Heart right ventricle (tissue), 16 donors: ENCODE measurements around the gene ZNG1A. TPM values are rescaled to one million over a fixed set of nuclear protein-coding genes. Genes with fewer than 3 reads are reported as not detected.
A peak's percentile ranks its signal among the peaks of the same experiment; 100 is the strongest.
"Not testable (repeated sequence)": the region's sequence is repeated elsewhere in the genome, so short reads cannot be mapped to it uniquely, and the experiment has no call there.

Source experiments
- ATAC-seq, 8 donors: fragments of 200-7000 bp; cut with Tn5 transposase; one replicate each; pipeline ENCODE4 v1.9.1; 2020; ENCODE audit warnings: mild to moderate bottlenecking in 8 of 8, moderate library complexity in 8 of 8, moderate number of reproducible peaks in 1 of 8
- DNase-seq, 2 donors: peaks; one replicate each; pipeline ENCODE4 v3.0.0-alpha.2; 2020
- H3K27ac ChIP-seq, 10 donors: fragments of 200-600 bp; sonication (generic) in 2 of 10; one replicate each; pipeline versions ENCODE4 v1.5.0 to v1.8.0; 2020 to 2022; ENCODE audit warnings: mild to moderate bottlenecking in 3 of 10
- H3K27me3 ChIP-seq, 7 donors: fragments of 200-600 bp; one replicate each; pipeline ENCODE4 v1.8.0; 2021 to 2022; ENCODE audit warnings: mild to moderate bottlenecking in 2 of 7
- H3K36me3 ChIP-seq, 9 donors: fragments of 200-600 bp; sonication (generic) in 1 of 9; one replicate each; pipeline versions ENCODE4 v1.5.0 to v1.8.0; 2020 to 2022; ENCODE audit warnings: mild to moderate bottlenecking in 2 of 9
- H3K4me1 ChIP-seq, 9 donors: fragments of 200-600 bp; sonication (generic) in 1 of 9; one replicate each; pipeline versions ENCODE4 v1.5.0 to v1.8.0; 2020 to 2022; ENCODE audit warnings: mild to moderate bottlenecking in 4 of 9
- H3K4me3 ChIP-seq, 10 donors: fragments of 200-600 bp; sonication (generic) in 2 of 10; one replicate each; pipeline versions ENCODE4 v1.5.0 to v1.8.0; 2020 to 2022; ENCODE audit warnings: mild to moderate bottlenecking in 7 of 10, moderate library complexity in 2 of 10
- H3K9me3 ChIP-seq, 11 donors: fragments of 200-600 bp in 10 of 11; sonication (generic) in 2 of 11; one replicate each; pipeline versions ENCODE4 v1.5.0 to v1.8.0; 2013 to 2022; ENCODE audit warnings: mild to moderate bottlenecking in 2 of 11, control low read depth in 1 of 11, moderate library complexity in 1 of 11
- CTCF ChIP-seq, 9 donors: fragments of 200-600 bp; sonication (generic) in 2 of 9; IDR thresholded peaks; one replicate each; pipeline versions ENCODE4 v1.5.0 to v1.8.0; 2021 to 2022; ENCODE audit warnings: antibody characterized with exemption in 9 of 9, mild to moderate bottlenecking in 5 of 9, moderate library complexity in 1 of 9
- WGBS, 2 donors: extraction: QIAGEN DNeasy Blood & Tissue Kit; methylation state at CpG; one replicate each; pipeline ENCODE4 v1.1.7; 2013; ENCODE audit warnings: inconsistent platforms in 1 of 2; 5-methylcytosine and 5-hydroxymethylcytosine counted together
- intact Hi-C, 10 donors: fragments of 100-400 bp; cut with DNase I; formaldehyde crosslinking; loops; one replicate each; pipeline versions ENCODE4 v1.11.1 to v1.14.2; 2022
- polyA plus RNA-seq, 2 donors: library from polyadenylated mRNA; stranded (reverse); fragments of 200-250 nt; gene quantifications; one replicate each; pipeline ENCODE4 v1.2.3, GENCODE V29; 2013
- total RNA-seq, 10 donors: library from RNA; stranded (reverse); fragmentation: NEBNext Ultra II Directional in 3 of 10; extraction: Animal tissue kit (Norgen Biotek cat#: 25700) in 3 of 10; gene quantifications; one replicate each; pipeline versions ENCODE4 v1.2.1 to v1.2.4, GENCODE V29; 2021 to 2023
- donor health status: Arrhythmogenic right ventricular cardiomyopathy.
- donor health status: ischemic (EF 13 %, LVEDD 7.1; RV severe dilation, severe dysfunction).
- donor health status: healthy with polysubstance abuse.
- donor health status: DM: no; HTN: yes; CAD: no.
- donor health status: DM: no; HTN: no; CAD: no.
- donor health status: ischemic (EF 25% LVEDD 6.9; RV normal size, moderate dysfunction).
- donor health status: ischemic (EF 25% LVEDD 5.7; RV mildly dilated, moderate dysfunction).
- donor health status: healthy.
- donor health status: DM: yes; HTN: yes; CAD: no.
- donor health status: Ischemic cardiomyopathy.
- donor health status: ischemic (EF 35%, LVEDD 5.7; RV mildly dilated, moderate dysfunction).
- donor health status: nonischemic (EF 11% LVEDD 7.7; RV severe dilation, severe dysfunction).
- donor health status: DM: yes; HTN: yes; CAD: no.
- donor health status: PGD.
- donor health status: ischemic (EF 29% LVEDD 5.4; RV normal size, mild dysfunction).
- donor health status: nonischemic (EF 23%, LVEDD 6.1; RV moderate dilation, normal function).

Gene ZNG1A
- total and polyA plus RNA-seq, 12 donors = 14.2 to 43.4 (median 19.9) TPM

- H3K36me3 ChIP-seq, H3K4me3 ChIP-seq, H3K9me3 ChIP-seq, intact Hi-C loops, DNase-seq, H3K27me3 ChIP-seq, H3K27ac ChIP-seq, H3K4me1 ChIP-seq: not testable (repeated sequence)
- peak; percentile 68 to 89 (median 86) for ATAC-seq
- WGBS, 2 donors = 13 to 14% methylated on average over 5 of the region's 11 CpGs
- peak in 3 of 9 donors; percentile 7 to 30 (median 29) for TF ChIP-seq CTCF (IDR thresholded peaks at IDR 0.05)
These were observed 90.3 kb downstream of the ZNG1A start for GRCh38 chr9:88396-89037.

- H3K27me3 ChIP-seq, H3K27ac ChIP-seq, H3K4me1 ChIP-seq, ATAC-seq, H3K4me3 ChIP-seq, DNase-seq, H3K9me3 ChIP-seq, H3K36me3 ChIP-seq, intact Hi-C loops: not testable (repeated sequence)
- 37 to 46% methylated on average over 5 of the region's 6 CpGs for WGBS, 2 donors
These were observed 91.0 kb downstream of the ZNG1A start for GRCh38 chr9:87860-88259.

GRCh38 chr9:87105-87504, 91.8 kb downstream of the ZNG1A start:
- H3K4me1 ChIP-seq, H3K4me3 ChIP-seq, H3K27ac ChIP-seq, H3K36me3 ChIP-seq, H3K27me3 ChIP-seq, H3K9me3 ChIP-seq, intact Hi-C loops, DNase-seq: not testable (repeated sequence)
- ATAC-seq = peak in 1 of 8 donors; percentile 35
- WGBS, 2 donors = 47 to 60% methylated on average over 2 of the region's 4 CpGs

- H3K4me3 ChIP-seq, ATAC-seq, H3K4me1 ChIP-seq, H3K27me3 ChIP-seq, H3K36me3 ChIP-seq, intact Hi-C loops, H3K27ac ChIP-seq, DNase-seq, H3K9me3 ChIP-seq: not testable (repeated sequence)
These were observed 92.2 kb downstream of the ZNG1A start for GRCh38 chr9:86697-87096.

- H3K9me3 ChIP-seq, DNase-seq, ATAC-seq, H3K27me3 ChIP-seq, H3K27ac ChIP-seq, H3K36me3 ChIP-seq, H3K4me3 ChIP-seq, intact Hi-C loops, H3K4me1 ChIP-seq: not testable (repeated sequence)
- 83 to 89% methylated on average over 23 to 28 of the region's 31 CpGs for WGBS, 2 donors
These were observed 95.7 kb downstream of the ZNG1A start for GRCh38 chr9:82932-83689.

GRCh38 chr9:78333-78732, 100.5 kb downstream of the ZNG1A start:
- H3K9me3 ChIP-seq, H3K36me3 ChIP-seq, H3K4me1 ChIP-seq, H3K27me3 ChIP-seq, DNase-seq, H3K4me3 ChIP-seq, H3K27ac ChIP-seq, intact Hi-C loops: not testable (repeated sequence)
- ATAC-seq = peak in 2 of 8 donors; percentile 56 to 76
- WGBS, 2 donors = 55 to 73% methylated on average over 3 of the region's 3 CpGs

- DNase-seq, intact Hi-C loops, H3K27ac ChIP-seq, H3K36me3 ChIP-seq, H3K4me1 ChIP-seq, H3K4me3 ChIP-seq, ATAC-seq, H3K9me3 ChIP-seq: not testable (repeated sequence)
- H3K27me3 ChIP-seq = peaks cover 0 to 14% (median 5%) of the 10 kb centered on the region in 7 donors
- 79 to 84% methylated on average over 3 of the region's 3 CpGs for WGBS, 2 donors
These were observed 102.5 kb downstream of the ZNG1A start for GRCh38 chr9:76389-76788.

- H3K9me3 ChIP-seq, intact Hi-C loops, H3K4me1 ChIP-seq, H3K36me3 ChIP-seq: not testable (repeated sequence)
- peak overlapping the region in 9 of 10 donors; percentile 39 to 62 (median 51) for H3K4me3 ChIP-seq
- H3K27ac ChIP-seq = peak overlapping the region in 7 of 10 donors; percentile 50 to 78 (median 64)
- ATAC-seq (peak; percentile 3 to 68 (median 26)), DNase-seq (peak in 1 of 2 donors; percentile 18)
- H3K27me3 ChIP-seq = peaks cover 0 to 14% (median 5%) of the 10 kb centered on the region in 7 donors
- 11 to 12% methylated on average over 16 to 18 of the region's 18 CpGs for WGBS, 2 donors
These were observed 104.8 kb downstream of the ZNG1A start for GRCh38 chr9:73900-74525.

- H3K9me3 ChIP-seq, intact Hi-C loops, H3K4me1 ChIP-seq, H3K36me3 ChIP-seq: not testable (repeated sequence)
- ATAC-seq (peak; percentile 42 to 76 (median 61)), DNase-seq (peak; percentile 8 to 46)
- H3K4me3 ChIP-seq = peak overlapping the region in 9 of 10 donors; percentile 39 to 62 (median 51)
- H3K27ac ChIP-seq = peak overlapping the region in 7 of 10 donors; percentile 50 to 78 (median 64)
- H3K27me3 ChIP-seq = peaks cover 0 to 14% (median 5%) of the 10 kb centered on the region in 7 donors
- WGBS, 2 donors = 1% methylated on average over 57 to 109 of the region's 109 CpGs
These were observed 105.6 kb downstream of the ZNG1A start for GRCh38 chr9:73076-73899.
